Activated T-cell treated with anti-CD3 and anti-CD28 coated beads, Interleukin-2, amount 50 U/mL, for 72 hours (primary cell): ENCODE measurements around the gene MSH3. TPM values are rescaled to one million over a fixed set of nuclear protein-coding genes. Genes with fewer than 3 reads are reported as not detected.

Experiments
- ATAC-seq, 2 donors: fragments of 150-1000 bp; cut with Tn5 transposase; replicated peaks in 1 of 2; 2 replicates each; pipeline ENCODE4 v1.10.0; 2021; ENCODE audit warnings: moderate library complexity in 2 of 2, mild to moderate bottlenecking in 1 of 2
- DNase-seq, 2 donors: peaks; one replicate each; pipeline ENCODE4 v3.0.0; 2021 to 2022; ENCODE audit warnings: mixed read lengths in 1 of 2
- H3K27ac Mint-ChIP-seq: one replicate; pipeline ENCODE4 v1.8.0; 2022; ENCODE audit warnings: mild to moderate bottlenecking, moderate library complexity, mixed read lengths
- H3K27me3 Mint-ChIP-seq: one replicate; pipeline ENCODE4 v1.8.0; 2022; ENCODE audit warnings: low read depth, mixed read lengths
- H3K36me3 Mint-ChIP-seq, 2 donors: one replicate each; pipeline ENCODE4 v1.8.0; 2022; ENCODE audit warnings: mixed read lengths in 2 of 2, mild to moderate bottlenecking in 1 of 2; ENCODE audit not compliant: insufficient read depth in 2 of 2
- H3K4me1 Mint-ChIP-seq: one replicate; pipeline ENCODE4 v1.8.0; 2022; ENCODE audit warnings: low read depth, mixed read lengths
- H3K4me3 Mint-ChIP-seq, 2 donors: one replicate each; pipeline ENCODE4 v1.8.0; 2022; ENCODE audit warnings: mild to moderate bottlenecking in 2 of 2, mixed read lengths in 2 of 2, moderate library complexity in 2 of 2
- H3K9me3 Mint-ChIP-seq, 2 donors: one replicate each; pipeline ENCODE4 v1.8.0; 2022; ENCODE audit warnings: mixed read lengths in 2 of 2
- total RNA-seq, 2 donors: library from RNA; stranded (reverse); gene quantifications; one replicate each; pipeline ENCODE4 v1.2.3, GENCODE V29; 2022

The MSH3 gene
- total RNA-seq, 2 donors from 2014 or later, result 22.0 to 24.4 TPM

DNA sequence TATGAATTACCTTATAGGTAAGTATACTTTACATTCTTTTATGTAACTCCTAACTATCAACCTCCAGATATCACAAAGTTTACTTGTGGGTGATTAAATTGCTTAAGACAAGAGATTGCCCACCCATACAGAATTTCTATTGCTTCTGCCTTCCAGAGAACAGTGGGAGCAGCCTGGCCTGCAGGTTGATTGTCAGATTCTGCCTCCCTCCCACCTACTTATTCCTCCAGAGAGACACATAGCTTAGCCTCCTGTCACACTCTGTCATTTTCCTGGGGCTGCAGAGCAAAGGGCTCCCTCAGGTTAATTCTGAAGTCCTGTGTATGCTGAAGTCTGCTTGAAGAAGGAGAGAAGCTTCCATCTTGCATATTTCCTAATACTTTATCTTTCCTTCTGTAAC lies 48.8 kb downstream of the MSH3 start:
- peaks cover 6% of the 10 kb centered on the region for H3K4me1 Mint-ChIP-seq
- peak overlapping the region; percentile 19 for H3K27ac Mint-ChIP-seq
- peaks cover 0 to 5% of the 10 kb centered on the region in 2 donors for H3K36me3 Mint-ChIP-seq
- DNase-seq, result no peak
- no peaks in the 10 kb centered on the region for H3K27me3 Mint-ChIP-seq
- no peak for ATAC-seq
- H3K9me3 Mint-ChIP-seq, result no peaks in the 10 kb centered on the region
- no peak overlapping the region for H3K4me3 Mint-ChIP-seq

DNA sequence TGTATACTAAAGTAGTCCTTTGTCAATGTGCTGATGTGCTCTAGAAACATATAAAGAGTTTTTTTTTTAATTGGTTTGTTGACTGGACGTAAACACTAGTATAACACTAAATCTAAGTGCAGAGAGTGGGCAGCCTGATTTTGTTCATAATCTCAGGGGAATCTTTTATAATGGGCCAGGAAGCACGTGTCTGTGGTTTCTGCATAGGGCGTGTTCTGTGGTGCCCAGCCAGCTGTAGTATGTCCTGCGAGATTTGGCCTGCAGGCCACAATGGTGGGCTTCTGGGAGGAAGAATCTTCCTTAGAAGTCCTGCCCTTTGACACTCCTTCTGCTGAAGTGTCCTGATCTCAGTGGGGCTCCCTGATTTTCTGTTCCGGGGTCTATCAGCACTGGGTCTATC lies 49.3 kb downstream of the MSH3 start:
- DNase-seq, result no peak
- no peak for ATAC-seq
- Mint-ChIP-seq H3K9me3 (no peaks in the 10 kb centered on the region), H3K4me3 (no peak overlapping the region), H3K27me3 (no peaks in the 10 kb centered on the region), H3K4me1 (peaks cover 6% of the 10 kb centered on the region), H3K27ac (peak overlapping the region; percentile 19), H3K36me3 (peaks cover 0 to 5% of the 10 kb centered on the region in 2 donors)

DNA sequence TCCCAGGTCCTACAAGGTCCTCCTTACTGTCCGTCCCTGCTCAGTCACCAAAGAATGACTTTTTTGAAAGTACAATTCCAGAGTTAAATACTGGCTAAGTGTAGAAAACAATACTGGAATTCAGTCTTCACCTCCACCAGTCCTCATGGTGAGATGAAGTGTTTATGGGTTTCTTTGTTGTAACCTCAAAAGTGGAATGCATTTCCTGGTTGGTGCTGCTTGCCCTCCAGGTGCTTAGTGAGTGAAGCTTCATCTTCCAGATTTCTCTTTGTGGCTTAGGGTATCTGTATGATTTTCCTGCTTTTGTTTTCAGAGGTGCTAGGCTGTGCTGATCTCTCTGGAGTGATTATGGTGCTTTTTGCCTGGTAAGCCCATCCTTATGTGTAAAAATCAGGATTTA lies 49.8 kb downstream of the MSH3 start:
- no peak overlapping the region for H3K27ac Mint-ChIP-seq

DNA sequence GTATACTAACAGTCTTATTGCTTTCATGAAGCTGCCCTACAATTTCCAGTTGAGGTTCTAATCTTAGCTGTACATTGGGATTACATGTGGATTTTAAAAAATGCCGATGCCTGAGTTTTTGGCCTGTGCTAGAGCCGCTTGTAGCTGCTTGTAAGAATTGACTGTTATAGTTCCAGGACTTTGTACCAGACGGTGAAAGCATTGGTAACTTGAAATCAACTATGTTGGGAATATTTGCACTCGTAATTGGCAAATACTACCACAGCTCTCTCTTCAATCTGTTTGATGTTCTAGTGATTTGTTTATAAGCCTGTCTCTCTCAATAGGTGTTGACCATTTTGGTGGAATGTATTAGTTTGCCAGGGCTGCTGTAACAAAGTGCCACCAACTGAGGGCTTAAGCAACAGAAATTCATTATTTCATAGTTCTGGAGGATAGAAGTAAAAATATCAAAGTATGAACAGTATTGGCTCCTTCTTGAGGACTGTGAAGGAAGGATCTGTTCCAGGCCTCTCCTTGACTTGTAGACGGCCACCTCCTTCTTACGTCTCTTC lies 50.8 kb downstream of the MSH3 start:
- Mint-ChIP-seq H3K4me1 (peaks cover 13% of the 10 kb centered on the region), H3K27ac (no peak overlapping the region), H3K4me3 (no peak overlapping the region), H3K27me3 (no peaks in the 10 kb centered on the region), H3K36me3 (peaks cover 2 to 11% of the 10 kb centered on the region in 2 donors), H3K9me3 (no peaks in the 10 kb centered on the region)
- DNase-seq, result no peak
- no peak for ATAC-seq

More for the DNA sequence above, 49.8 kb downstream of the MSH3 start:
- H3K4me3 Mint-ChIP-seq, result no peak overlapping the region
- H3K4me1 Mint-ChIP-seq, result peaks cover 6% of the 10 kb centered on the region
- H3K36me3 Mint-ChIP-seq, result peaks cover 0 to 7% of the 10 kb centered on the region in 2 donors
- no peaks in the 10 kb centered on the region for H3K27me3 Mint-ChIP-seq
- H3K9me3 Mint-ChIP-seq, result no peaks in the 10 kb centered on the region
- DNase-seq (no peak), ATAC-seq (no peak)

DNA sequence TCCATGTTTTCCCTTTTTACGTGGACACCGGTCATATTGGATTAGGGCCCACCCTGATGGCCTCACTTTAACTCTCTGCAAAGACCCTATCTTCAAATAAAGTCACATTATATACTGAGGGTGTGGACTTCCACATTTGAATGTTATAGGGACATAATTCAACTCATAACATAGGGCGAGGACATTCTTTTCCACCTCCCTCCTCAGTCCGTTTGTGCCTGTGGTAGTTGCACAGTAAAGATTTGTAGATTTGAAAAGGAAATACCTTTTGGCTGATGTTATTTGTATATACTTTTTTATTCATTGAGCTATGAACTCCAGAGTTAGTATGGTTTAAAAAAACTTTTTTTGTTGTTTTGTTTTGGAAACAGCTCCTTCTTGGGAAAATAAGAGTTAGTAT lies 51.3 kb downstream of the MSH3 start:
- Mint-ChIP-seq H3K36me3 (peaks cover 2 to 11% of the 10 kb centered on the region in 2 donors), H3K9me3 (no peaks in the 10 kb centered on the region), H3K4me3 (no peak overlapping the region), H3K27me3 (no peaks in the 10 kb centered on the region), H3K27ac (no peak overlapping the region), H3K4me1 (peaks cover 18% of the 10 kb centered on the region)
- no peak for ATAC-seq
- no peak for DNase-seq

DNA sequence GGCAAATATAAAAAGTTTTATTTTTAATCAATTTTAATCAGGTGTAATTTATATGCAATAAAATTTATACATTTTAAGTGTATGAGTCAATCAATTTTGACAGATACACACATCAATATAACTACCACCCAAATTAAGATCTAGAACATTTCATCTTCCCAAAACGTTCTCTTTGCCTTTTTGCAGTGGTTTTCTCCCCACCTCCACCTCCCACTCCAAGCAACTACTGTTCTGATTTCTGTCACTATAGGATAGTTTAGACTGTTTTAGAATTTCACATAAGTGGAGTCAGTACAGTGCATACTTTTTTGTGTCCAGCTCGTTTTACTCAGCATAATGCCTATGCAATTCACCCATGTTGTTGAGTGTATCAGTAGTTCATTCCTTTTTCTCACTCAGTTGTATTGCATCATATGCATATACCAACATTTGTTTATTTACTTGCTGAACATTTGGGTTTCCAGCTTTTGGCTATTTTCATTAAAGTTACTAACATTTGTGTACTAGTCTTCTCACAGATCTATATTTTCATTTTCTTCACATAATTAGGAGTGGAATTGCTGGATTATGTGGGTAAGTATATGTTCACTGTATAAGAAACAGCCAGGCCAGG lies 52.5 kb downstream of the MSH3 start:
- no peak for DNase-seq
- no peak overlapping the region for H3K4me3 Mint-ChIP-seq
- peak overlapping the region; percentile 31 for H3K27ac Mint-ChIP-seq
- no peaks in the 10 kb centered on the region for H3K9me3 Mint-ChIP-seq
- H3K27me3 Mint-ChIP-seq, result no peaks in the 10 kb centered on the region
- no peak for ATAC-seq
- H3K4me1 Mint-ChIP-seq, result peaks cover 27% of the 10 kb centered on the region
- H3K36me3 Mint-ChIP-seq, result peaks cover 2 to 15% of the 10 kb centered on the region in 2 donors

DNA sequence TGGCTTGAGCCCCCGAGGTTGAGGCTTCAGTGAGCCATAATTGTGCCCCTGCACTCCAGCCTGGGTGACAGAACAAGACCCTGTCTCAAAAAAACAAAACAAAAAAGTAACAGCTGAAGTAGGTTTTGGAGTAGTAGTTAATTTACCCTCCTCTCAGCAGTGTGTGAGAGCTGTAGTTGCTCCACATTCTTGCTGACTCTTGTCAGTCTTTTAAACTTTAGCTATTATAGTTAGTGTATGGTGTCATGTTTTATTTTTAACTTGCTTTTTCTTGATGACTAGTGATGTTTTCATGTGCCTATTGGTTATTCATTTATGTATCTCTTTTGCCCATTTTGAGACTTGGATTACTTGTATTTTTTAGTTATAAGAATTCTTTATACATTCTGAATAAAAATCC lies 53.2 kb downstream of the MSH3 start:
- ATAC-seq (no peak), DNase-seq (no peak)
- H3K9me3 Mint-ChIP-seq, result no peaks in the 10 kb centered on the region
- peaks cover 2 to 15% of the 10 kb centered on the region in 2 donors for H3K36me3 Mint-ChIP-seq
- peaks cover 27% of the 10 kb centered on the region for H3K4me1 Mint-ChIP-seq
- H3K27ac Mint-ChIP-seq, result peak overlapping the region; percentile 61
- no peaks in the 10 kb centered on the region for H3K27me3 Mint-ChIP-seq
- no peak overlapping the region for H3K4me3 Mint-ChIP-seq

DNA sequence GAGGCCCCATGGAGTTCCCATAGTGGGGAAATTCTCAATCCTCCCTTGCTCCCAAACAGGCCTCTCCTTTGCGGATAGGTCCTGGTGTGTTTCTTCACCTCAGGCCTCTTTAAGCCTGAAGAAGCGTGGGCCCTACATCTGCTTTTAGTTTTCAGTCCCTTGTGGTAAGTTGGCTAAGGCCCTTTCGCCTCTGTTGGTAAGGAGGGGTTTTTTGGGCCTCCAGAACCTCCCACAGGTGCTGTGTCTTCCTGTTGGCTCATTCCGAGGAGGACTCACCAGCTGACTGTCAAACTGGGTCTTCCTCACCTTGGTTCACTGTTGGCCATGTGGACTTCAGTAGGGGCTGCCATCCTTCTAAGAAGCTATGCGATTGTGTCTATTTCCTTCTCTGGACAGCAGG lies 56.8 kb downstream of the MSH3 start:
- Mint-ChIP-seq H3K9me3 (no peaks in the 10 kb centered on the region), H3K27me3 (no peaks in the 10 kb centered on the region), H3K36me3 (peaks cover 2 to 19% of the 10 kb centered on the region in 2 donors), H3K27ac (peak overlapping the region; percentile 54), H3K4me1 (peaks cover 22% of the 10 kb centered on the region), H3K4me3 (no peak overlapping the region)
- peak in 1 of 2 donors; percentile 51 for ATAC-seq
- peak in 1 of 2 donors; percentile 5 for DNase-seq

DNA sequence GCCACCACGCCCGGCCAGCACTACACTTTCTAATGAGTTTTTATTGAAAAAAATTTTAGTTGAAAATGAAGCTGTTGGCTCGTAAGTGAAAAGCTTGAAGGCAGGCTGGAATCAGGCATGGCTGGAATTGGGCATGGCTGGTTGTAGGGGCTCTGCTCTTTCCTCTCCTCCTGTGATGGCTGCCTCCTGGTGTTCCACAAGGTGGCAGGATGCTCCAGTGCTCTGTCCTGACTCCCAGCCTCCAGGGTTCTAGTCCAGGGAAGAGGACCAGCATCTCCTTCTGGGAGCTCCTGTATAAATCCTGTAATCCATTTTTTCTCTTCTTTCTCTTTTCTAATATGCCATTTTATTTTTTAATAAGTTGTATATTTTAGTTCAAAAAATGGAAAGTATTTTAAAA lies 57.5 kb downstream of the MSH3 start:
- DNase-seq (peak in 1 of 2 donors; percentile 2), ATAC-seq (no peak)
- Mint-ChIP-seq H3K36me3 (peaks cover 2 to 21% of the 10 kb centered on the region in 2 donors), H3K27ac (no peak overlapping the region), H3K9me3 (no peaks in the 10 kb centered on the region), H3K4me1 (peaks cover 22% of the 10 kb centered on the region), H3K4me3 (no peak overlapping the region), H3K27me3 (no peaks in the 10 kb centered on the region)

DNA sequence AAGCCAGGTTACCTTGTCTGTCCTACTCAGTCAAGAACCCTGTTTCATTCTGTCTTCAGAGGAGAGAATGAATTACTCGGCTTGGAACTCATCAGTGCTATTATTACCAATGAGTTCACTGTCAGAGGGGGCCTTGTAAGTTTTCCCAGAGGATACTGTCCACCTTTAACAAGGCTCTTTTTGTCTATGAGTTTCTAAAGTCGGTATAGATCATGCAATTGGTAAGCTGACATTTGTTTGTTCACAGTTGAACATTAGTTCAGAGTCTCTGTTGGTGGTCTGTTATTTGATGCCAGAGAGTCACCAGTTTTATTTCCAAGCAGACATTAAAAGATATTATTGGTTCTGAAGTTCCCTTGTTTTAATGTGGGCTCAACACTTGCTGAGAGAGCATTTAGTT lies 58.5 kb downstream of the MSH3 start:
- DNase-seq, result no peak
- no peaks in the 10 kb centered on the region for H3K27me3 Mint-ChIP-seq

DNA sequence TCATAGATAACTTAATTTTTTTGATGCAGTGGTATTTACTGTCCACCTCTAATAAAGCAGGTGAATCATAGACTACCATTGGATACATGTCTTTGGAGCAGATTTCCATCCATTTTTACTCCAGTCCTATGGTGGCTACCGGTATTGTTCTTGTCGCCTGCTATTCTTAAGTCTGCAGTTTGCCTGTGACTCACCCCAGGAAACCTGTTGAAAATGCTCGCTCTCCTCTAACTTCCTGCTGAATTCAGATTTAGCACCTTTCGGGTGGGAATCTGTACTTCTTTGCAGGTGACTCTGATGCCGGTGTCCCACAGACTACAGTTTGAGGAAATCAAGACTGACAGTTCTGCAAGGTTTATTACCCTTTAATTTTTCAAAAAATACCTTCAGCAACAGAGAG lies 59.2 kb downstream of the MSH3 start:
- Mint-ChIP-seq H3K4me3 (no peak overlapping the region), H3K27ac (no peak overlapping the region), H3K9me3 (peaks cover 0 to under 1% of the 10 kb centered on the region in 2 donors), H3K4me1 (peaks cover 22% of the 10 kb centered on the region), H3K27me3 (no peaks in the 10 kb centered on the region), H3K36me3 (peaks cover 2 to 24% of the 10 kb centered on the region in 2 donors)
- ATAC-seq (no peak), DNase-seq (no peak)

More for the DNA sequence above, 58.5 kb downstream of the MSH3 start:
- Mint-ChIP-seq H3K4me1 (peaks cover 22% of the 10 kb centered on the region), H3K9me3 (no peaks in the 10 kb centered on the region), H3K27ac (no peak overlapping the region), H3K4me3 (no peak overlapping the region), H3K36me3 (peaks cover 2 to 21% of the 10 kb centered on the region in 2 donors)
- ATAC-seq, result no peak

DNA sequence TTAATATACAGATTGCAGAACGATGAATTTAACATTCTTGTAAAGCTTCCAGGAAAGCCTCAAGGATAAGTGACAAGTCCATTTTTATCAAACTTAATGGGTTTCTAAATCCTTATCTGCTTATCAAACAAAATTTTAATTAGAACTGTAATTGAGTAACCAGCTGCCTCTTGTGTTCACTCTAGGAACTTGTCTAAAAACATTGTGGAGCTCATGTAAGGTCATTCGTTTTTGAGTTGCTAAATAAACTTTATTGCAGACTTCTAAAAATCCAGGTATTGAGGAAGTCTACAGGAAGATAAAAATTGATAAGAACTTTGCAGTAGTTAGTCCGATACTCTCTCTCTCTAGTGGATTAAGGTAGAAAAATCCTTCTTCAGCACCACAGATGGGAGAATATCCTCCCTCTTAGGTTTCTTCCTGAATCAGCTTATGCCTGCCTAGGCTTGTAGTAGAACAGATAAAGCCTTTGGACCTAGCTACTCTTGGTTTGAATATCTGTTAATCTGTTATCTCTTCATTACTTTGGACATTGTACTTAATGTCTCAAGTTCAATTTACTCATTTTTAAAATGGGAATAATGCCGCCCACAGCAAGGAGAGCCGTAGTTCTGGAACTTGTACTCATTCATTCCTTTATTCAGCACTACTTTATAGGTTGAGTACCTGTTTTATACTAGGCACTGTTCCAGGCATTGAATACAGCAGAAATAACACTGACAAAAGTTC lies 60.3 kb downstream of the MSH3 start:
- H3K4me3 Mint-ChIP-seq, result no peak overlapping the region

DNA sequence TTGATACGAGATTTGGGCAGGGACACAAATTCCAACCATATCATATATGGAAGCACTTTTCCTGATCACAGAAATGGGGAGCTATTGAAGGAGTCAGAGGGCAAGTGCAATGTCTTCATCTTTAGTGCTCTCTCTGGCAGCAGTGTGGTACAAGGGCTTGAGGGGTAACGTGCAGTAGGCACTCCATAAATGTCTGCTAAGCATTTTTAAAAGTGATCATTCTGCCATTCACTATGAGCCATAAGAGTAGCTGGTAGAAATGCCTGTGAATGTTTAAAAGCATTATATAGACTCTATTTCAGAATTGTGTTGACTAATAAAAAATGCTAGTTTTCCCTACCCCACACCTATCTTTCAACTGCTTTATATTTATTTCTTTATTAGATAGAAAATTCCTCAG lies 61.4 kb downstream of the MSH3 start:
- Mint-ChIP-seq H3K36me3 (peaks cover 7 to 32% of the 10 kb centered on the region in 2 donors), H3K4me3 (no peak overlapping the region), H3K27ac (no peak overlapping the region), H3K4me1 (peaks cover 9% of the 10 kb centered on the region), H3K27me3 (no peaks in the 10 kb centered on the region), H3K9me3 (peaks cover 4 to 6% of the 10 kb centered on the region in 2 donors)
- ATAC-seq (no peak), DNase-seq (no peak)

More for the DNA sequence above, 60.3 kb downstream of the MSH3 start:
- H3K27ac Mint-ChIP-seq, result no peak overlapping the region
- ATAC-seq (no peak), DNase-seq (no peak)
- H3K27me3 Mint-ChIP-seq, result no peaks in the 10 kb centered on the region
- H3K9me3 Mint-ChIP-seq, result peaks cover 2 to 3% of the 10 kb centered on the region in 2 donors
- H3K4me1 Mint-ChIP-seq, result peaks cover 18% of the 10 kb centered on the region
- H3K36me3 Mint-ChIP-seq, result peaks cover 5 to 24% of the 10 kb centered on the region in 2 donors
